GM23338 (cell line): ENCODE data around the gene EXD3. TPM values are rescaled to one million over a fixed set of nuclear protein-coding genes. Genes with fewer than 3 reads are reported as not detected.

ENCODE experiments used
- ATAC-seq: fragments of 200-7000 bp; cut with Tn5 transposase; 3 replicates; pipeline ENCODE4 v1.9.1; 2020
- DNase-seq: peaks from one replicate; pipeline ENCODE4 v3.0.0-alpha.2; 2015; ENCODE audit warnings: low spot score
- H2AFZ ChIP-seq: fragments of 200-600 bp; sonication (generic); 2 replicates; pipeline ENCODE4 v1.8.0; 2016; ENCODE audit warnings: antibody characterized with exemption, mild to moderate bottlenecking, moderate library complexity
- H3F3A ChIP-seq: fragments of 200-600 bp; sonication (generic); replicated peaks from 2 replicates; pipeline ENCODE4 v1.8.0; 2017; ENCODE audit warnings: antibody characterized with exemption, mixed run types, low read depth
- H3K27ac ChIP-seq: fragments of 200-600 bp; sonication (generic); 2 replicates; pipeline ENCODE4 v1.6.1; 2016; ENCODE audit warnings: low read depth
- H3K27me3 ChIP-seq: fragments of 200-600 bp; sonication (generic); 2 replicates; pipeline ENCODE4 v1.8.0; 2016; ENCODE audit warnings: mild to moderate bottlenecking, mixed run types, moderate library complexity; ENCODE audit not compliant: insufficient read depth
- H3K36me3 ChIP-seq: fragments of 200-600 bp; sonication (generic); 2 replicates; pipeline ENCODE4 v1.8.0; 2016; ENCODE audit warnings: mild to moderate bottlenecking; ENCODE audit not compliant: insufficient read depth
- H3K4me1 ChIP-seq: fragments of 200-600 bp; sonication (generic); 2 replicates; pipeline ENCODE4 v1.8.0; 2016; ENCODE audit warnings: mild to moderate bottlenecking, moderate library complexity; ENCODE audit not compliant: insufficient read depth
- H3K4me2 ChIP-seq: fragments of 200-600 bp; sonication (generic); 2 replicates; pipeline ENCODE4 v1.7.1; 2017; ENCODE audit warnings: mixed run types
- H3K4me3 ChIP-seq: fragments of 200-600 bp; sonication (generic); 2 replicates; pipeline ENCODE4 v1.6.1; 2016; ENCODE audit warnings: mixed run types
- H3K79me2 ChIP-seq: fragments of 200-600 bp; sonication (generic); replicated peaks from 2 replicates; pipeline ENCODE4 v1.8.0; 2017; ENCODE audit warnings: mild to moderate bottlenecking; ENCODE audit not compliant: insufficient read depth
- H3K9me2 ChIP-seq: fragments of 200-600 bp; sonication (generic); 2 replicates; pipeline ENCODE4 v1.8.0; 2017; ENCODE audit not compliant: insufficient read depth
- H4K20me1 ChIP-seq: fragments of 200-600 bp; sonication (generic); replicated peaks from 2 replicates; pipeline ENCODE4 v1.8.0; 2017; ENCODE audit warnings: mild to moderate bottlenecking; ENCODE audit not compliant: insufficient read depth
- H3K27ac Mint-ChIP-seq: 2 replicates; pipeline ENCODE4 v1.8.0; 2020; ENCODE audit warnings: inconsistent platforms, mild to moderate bottlenecking, moderate library complexity, mixed read lengths
- H3K27me3 Mint-ChIP-seq: 3 replicates; pipeline ENCODE4 v1.8.0; 2022; ENCODE audit warnings: low read depth, mild to moderate bottlenecking, moderate library complexity, mixed read lengths, inconsistent platforms; ENCODE audit not compliant: insufficient read depth, poor library complexity
- H3K36me3 Mint-ChIP-seq: 3 replicates; pipeline ENCODE4 v1.8.0; 2021; ENCODE audit warnings: low read depth, mild to moderate bottlenecking, inconsistent platforms, moderate library complexity, mixed read lengths
- H3K4me1 Mint-ChIP-seq: 3 replicates; pipeline ENCODE4 v1.8.0; 2020; ENCODE audit warnings: mild to moderate bottlenecking, inconsistent platforms, mixed read lengths
- H3K4me3 Mint-ChIP-seq: 3 replicates; pipeline ENCODE4 v1.8.0; 2021; ENCODE audit warnings: moderate library complexity, mild to moderate bottlenecking, inconsistent platforms, mixed read lengths
- H3K9me3 Mint-ChIP-seq: 3 replicates; pipeline ENCODE4 v1.8.0; 2020; ENCODE audit warnings: moderate library complexity, mild to moderate bottlenecking, inconsistent platforms, mixed read lengths
- CREB1 ChIP-seq: fragments of 250-450 bp; sonication (Bioruptor Pico); IDR thresholded peaks from 2 replicates; pipeline ENCODE4 v1.5.0; 2020; ENCODE audit warnings: low read depth, mild to moderate bottlenecking, moderate library complexity
- EZH2 ChIP-seq: fragments of 200-600 bp; sonication (generic); IDR thresholded peaks from one replicate; pipeline ENCODE4 v1.8.0; 2017; ENCODE audit warnings: antibody characterized with exemption, mild to moderate bottlenecking, low read depth; ENCODE audit not compliant: unreplicated experiment
- EZH2phosphoT487 ChIP-seq: fragments of 200-600 bp; sonication (generic); IDR thresholded peaks from one replicate; pipeline ENCODE4 v1.8.1; 2018; ENCODE audit warnings: antibody characterized with exemption; ENCODE audit not compliant: unreplicated experiment
- JUNB ChIP-seq: IDR thresholded peaks from one replicate; pipeline ENCODE4 v1.6.1; 2016; ENCODE audit warnings: antibody characterized with exemption; ENCODE audit not compliant: unreplicated experiment
- NANOG ChIP-seq: IDR thresholded peaks from 2 replicates; pipeline ENCODE4 v1.6.1; 2016; ENCODE audit warnings: antibody characterized with exemption, borderline replicate concordance
- POLR2AphosphoS5 ChIP-seq: IDR thresholded peaks from 2 replicates; pipeline ENCODE4 v1.6.1; 2016; ENCODE audit warnings: antibody characterized with exemption, low read depth
- STAT1 ChIP-seq: IDR thresholded peaks from one replicate; pipeline ENCODE4 v1.6.1; 2016; ENCODE audit warnings: antibody characterized with exemption; ENCODE audit not compliant: unreplicated experiment
- ZNF114 ChIP-seq: fragments of 250-450 bp; sonication (Bioruptor Pico); IDR thresholded peaks from 2 replicates; pipeline ENCODE4 v1.5.0; 2020; ENCODE audit warnings: mild to moderate bottlenecking, moderate library complexity
- ZNF331 ChIP-seq: fragments of 250-450 bp; sonication (Bioruptor Pico); IDR thresholded peaks from 2 replicates; pipeline ENCODE4 v1.5.0; 2020; ENCODE audit warnings: low read depth, mild to moderate bottlenecking, moderate library complexity
- ZNF462 ChIP-seq: fragments of 250-450 bp; sonication (Bioruptor Pico); IDR thresholded peaks from 2 replicates; pipeline ENCODE4 v1.5.0; 2020; ENCODE audit warnings: mild to moderate bottlenecking, moderate library complexity
- polyA plus RNA-seq: library from polyadenylated mRNA; unstranded; fragments of >200 nt; fragmentation: Nextera tagmentation; extraction: Ambion mirVana; gene quantifications from 2 replicates; pipeline ENCODE4 v1.2.1, GENCODE V29; 2016
- total RNA-seq: library from RNA; depleted of rRNA; stranded (reverse); fragments of >200 nt; shearing (Covaris generic); gene quantifications from 2 replicates; pipeline ENCODE4 v1.2.3, GENCODE V29; 2014
- TF ChIP-seq, protein P1 (sequence below): IDR thresholded peaks from 2 replicates; pipeline ENCODE4 v1.6.1; 2016; ENCODE audit warnings: antibody characterized with exemption
- TF ChIP-seq, protein P2 (sequence below): IDR thresholded peaks from one replicate; pipeline ENCODE4 v1.6.1; 2018; ENCODE audit warnings: antibody characterized with exemption; ENCODE audit not compliant: unreplicated experiment
- TF ChIP-seq, protein P3 (sequence below), 2 experiments: fragments of 200-600 bp in 1 of 2; sonication (generic) in 1 of 2; conservative IDR thresholded peaks; 2 replicates each; pipeline versions ENCODE4 v1.5.1 to v1.6.1; 2016 to 2017; ENCODE audit warnings: antibody characterized with exemption in 2 of 2, low read depth in 2 of 2, mild to moderate bottlenecking in 2 of 2, moderate library complexity in 1 of 2

Gene EXD3
- total and polyA plus RNA-seq, 2 experiments from 2014 or later, result 3.6 to 9.7 TPM

DNA sequence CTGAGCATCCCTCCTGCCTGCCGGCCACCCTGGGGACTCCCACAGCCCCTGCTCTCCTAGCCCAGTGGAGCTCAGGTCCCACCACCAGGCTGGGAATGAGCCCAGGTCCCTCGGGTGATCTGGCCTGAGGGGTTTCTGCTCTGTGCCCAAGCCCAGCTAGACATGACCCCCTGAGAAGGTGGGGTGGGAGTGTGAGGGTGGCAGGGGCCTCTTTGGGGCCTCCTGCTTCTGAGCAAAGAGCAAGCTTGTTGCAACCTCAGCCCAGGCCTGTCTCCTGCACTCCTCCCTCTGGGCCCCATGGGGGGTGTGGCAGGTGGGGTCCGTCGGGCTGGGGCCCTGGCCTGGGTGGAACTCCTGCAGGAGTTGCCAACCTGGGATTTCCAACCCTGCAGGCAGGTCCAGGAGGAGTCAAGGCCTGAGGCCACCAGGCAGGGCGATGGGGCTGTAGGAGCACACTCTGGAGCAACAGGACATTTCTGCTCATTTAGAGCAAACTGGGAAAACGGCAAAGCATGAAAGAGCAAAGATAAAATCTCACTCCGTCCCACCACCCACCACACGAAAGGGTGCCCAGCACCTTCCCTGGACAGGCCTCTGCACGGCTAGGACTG lies 109.5 kb downstream of the EXD3 start:
- H3K9me3 Mint-ChIP-seq, result no peaks in the 10 kb centered on the region
- Histone ChIP-seq H3K9me2 (no peaks in the 10 kb centered on the region), H3K4me1 (peaks cover 13% of the 10 kb centered on the region; the same call in 1 of the 2 replicates), H3K79me2 (no peaks in the 10 kb centered on the region), H3K4me2 (no peak overlapping the region), H4K20me1 (no peaks in the 10 kb centered on the region), H2AFZ (no peak overlapping the region), H3K27me3 (no peaks in the 10 kb centered on the region), H3K27ac (no peak overlapping the region), H3K4me3 (no peak overlapping the region), H3K36me3 (no peaks in the 10 kb centered on the region), H3F3A (no peaks in the 10 kb centered on the region)
- no peak overlapping the region for H3K27ac Mint-ChIP-seq
- DNase-seq (no peak), ATAC-seq (no peak)
- no peaks in the 10 kb centered on the region for H3K36me3 Mint-ChIP-seq
- TF ChIP-seq, protein P1, sequence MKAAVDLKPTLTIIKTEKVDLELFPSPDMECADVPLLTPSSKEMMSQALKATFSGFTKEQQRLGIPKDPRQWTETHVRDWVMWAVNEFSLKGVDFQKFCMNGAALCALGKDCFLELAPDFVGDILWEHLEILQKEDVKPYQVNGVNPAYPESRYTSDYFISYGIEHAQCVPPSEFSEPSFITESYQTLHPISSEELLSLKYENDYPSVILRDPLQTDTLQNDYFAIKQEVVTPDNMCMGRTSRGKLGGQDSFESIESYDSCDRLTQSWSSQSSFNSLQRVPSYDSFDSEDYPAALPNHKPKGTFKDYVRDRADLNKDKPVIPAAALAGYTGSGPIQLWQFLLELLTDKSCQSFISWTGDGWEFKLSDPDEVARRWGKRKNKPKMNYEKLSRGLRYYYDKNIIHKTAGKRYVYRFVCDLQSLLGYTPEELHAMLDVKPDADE, result no peak
- no peak for TF ChIP-seq NANOG
- TF ChIP-seq EZH2, result no peak
- no peak for TF ChIP-seq CREB1 (CRISPR knock-in tag)
- no peak for TF ChIP-seq ZNF331
- no peak for TF ChIP-seq JUNB
- no peak for TF ChIP-seq EZH2phosphoT487
- TF ChIP-seq ZNF114, result no peak
- TF ChIP-seq, protein P2, sequence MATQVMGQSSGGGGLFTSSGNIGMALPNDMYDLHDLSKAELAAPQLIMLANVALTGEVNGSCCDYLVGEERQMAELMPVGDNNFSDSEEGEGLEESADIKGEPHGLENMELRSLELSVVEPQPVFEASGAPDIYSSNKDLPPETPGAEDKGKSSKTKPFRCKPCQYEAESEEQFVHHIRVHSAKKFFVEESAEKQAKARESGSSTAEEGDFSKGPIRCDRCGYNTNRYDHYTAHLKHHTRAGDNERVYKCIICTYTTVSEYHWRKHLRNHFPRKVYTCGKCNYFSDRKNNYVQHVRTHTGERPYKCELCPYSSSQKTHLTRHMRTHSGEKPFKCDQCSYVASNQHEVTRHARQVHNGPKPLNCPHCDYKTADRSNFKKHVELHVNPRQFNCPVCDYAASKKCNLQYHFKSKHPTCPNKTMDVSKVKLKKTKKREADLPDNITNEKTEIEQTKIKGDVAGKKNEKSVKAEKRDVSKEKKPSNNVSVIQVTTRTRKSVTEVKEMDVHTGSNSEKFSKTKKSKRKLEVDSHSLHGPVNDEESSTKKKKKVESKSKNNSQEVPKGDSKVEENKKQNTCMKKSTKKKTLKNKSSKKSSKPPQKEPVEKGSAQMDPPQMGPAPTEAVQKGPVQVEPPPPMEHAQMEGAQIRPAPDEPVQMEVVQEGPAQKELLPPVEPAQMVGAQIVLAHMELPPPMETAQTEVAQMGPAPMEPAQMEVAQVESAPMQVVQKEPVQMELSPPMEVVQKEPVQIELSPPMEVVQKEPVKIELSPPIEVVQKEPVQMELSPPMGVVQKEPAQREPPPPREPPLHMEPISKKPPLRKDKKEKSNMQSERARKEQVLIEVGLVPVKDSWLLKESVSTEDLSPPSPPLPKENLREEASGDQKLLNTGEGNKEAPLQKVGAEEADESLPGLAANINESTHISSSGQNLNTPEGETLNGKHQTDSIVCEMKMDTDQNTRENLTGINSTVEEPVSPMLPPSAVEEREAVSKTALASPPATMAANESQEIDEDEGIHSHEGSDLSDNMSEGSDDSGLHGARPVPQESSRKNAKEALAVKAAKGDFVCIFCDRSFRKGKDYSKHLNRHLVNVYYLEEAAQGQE, result no peak
- TF ChIP-seq STAT1, result no peak
- TF ChIP-seq, protein P3, sequence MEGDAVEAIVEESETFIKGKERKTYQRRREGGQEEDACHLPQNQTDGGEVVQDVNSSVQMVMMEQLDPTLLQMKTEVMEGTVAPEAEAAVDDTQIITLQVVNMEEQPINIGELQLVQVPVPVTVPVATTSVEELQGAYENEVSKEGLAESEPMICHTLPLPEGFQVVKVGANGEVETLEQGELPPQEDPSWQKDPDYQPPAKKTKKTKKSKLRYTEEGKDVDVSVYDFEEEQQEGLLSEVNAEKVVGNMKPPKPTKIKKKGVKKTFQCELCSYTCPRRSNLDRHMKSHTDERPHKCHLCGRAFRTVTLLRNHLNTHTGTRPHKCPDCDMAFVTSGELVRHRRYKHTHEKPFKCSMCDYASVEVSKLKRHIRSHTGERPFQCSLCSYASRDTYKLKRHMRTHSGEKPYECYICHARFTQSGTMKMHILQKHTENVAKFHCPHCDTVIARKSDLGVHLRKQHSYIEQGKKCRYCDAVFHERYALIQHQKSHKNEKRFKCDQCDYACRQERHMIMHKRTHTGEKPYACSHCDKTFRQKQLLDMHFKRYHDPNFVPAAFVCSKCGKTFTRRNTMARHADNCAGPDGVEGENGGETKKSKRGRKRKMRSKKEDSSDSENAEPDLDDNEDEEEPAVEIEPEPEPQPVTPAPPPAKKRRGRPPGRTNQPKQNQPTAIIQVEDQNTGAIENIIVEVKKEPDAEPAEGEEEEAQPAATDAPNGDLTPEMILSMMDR (conservative IDR thresholded peaks at IDR 0.05; ENCODE audit: low read depth in 2 of 2), result no peak
- TF ChIP-seq ZNF462 (CRISPR knock-in tag), result no peak
- no peak for TF ChIP-seq POLR2AphosphoS5
- no peak overlapping the region for H3K4me3 Mint-ChIP-seq
- peaks cover 4% of the 10 kb centered on the region for H3K27me3 Mint-ChIP-seq
- peaks cover 2% of the 10 kb centered on the region; the same call in 2 of the 3 replicates for H3K4me1 Mint-ChIP-seq
